GM19455 (cell line): ENCODE results near the gene SPSB4.

Source experiments
- ATAC-seq: cut with Tn5 transposase; IDR thresholded peaks from one replicate; pipeline ENCODE4 v1.9.1; 2021; ENCODE audit not compliant: unreplicated experiment

Gene SPSB4

GRCh38 chr3:141150081-141150830 lies 99.1 kb downstream of the SPSB4 start:
- no peak for ATAC-seq

- no peak for ATAC-seq
Measured at GRCh38 chr3:141150931-141151330, 99.8 kb downstream of the SPSB4 start.

DNA sequence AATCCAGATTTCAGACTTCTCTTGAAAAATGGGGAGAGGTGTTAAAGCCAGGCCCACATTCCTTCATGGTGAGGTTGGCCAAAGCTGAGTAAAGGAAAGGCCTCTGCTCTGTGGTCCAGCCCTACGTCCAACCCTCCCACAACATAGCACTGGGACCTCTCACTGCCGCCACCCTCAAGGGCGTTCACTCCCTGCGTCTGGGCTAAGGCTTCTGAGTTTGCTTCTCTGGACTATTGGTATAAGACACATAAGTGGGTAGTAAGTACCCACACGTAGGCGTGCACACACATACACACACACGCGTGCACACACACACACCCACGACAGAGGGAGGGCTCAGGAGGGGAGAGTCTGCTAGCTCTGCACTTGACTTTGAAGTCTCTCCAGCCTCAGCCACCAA lies 100.3 kb downstream of the SPSB4 start:
- no peak for ATAC-seq

GRCh38 chr3:141152130-141152529 lies 101.0 kb downstream of the SPSB4 start:
- no peak for ATAC-seq

DNA sequence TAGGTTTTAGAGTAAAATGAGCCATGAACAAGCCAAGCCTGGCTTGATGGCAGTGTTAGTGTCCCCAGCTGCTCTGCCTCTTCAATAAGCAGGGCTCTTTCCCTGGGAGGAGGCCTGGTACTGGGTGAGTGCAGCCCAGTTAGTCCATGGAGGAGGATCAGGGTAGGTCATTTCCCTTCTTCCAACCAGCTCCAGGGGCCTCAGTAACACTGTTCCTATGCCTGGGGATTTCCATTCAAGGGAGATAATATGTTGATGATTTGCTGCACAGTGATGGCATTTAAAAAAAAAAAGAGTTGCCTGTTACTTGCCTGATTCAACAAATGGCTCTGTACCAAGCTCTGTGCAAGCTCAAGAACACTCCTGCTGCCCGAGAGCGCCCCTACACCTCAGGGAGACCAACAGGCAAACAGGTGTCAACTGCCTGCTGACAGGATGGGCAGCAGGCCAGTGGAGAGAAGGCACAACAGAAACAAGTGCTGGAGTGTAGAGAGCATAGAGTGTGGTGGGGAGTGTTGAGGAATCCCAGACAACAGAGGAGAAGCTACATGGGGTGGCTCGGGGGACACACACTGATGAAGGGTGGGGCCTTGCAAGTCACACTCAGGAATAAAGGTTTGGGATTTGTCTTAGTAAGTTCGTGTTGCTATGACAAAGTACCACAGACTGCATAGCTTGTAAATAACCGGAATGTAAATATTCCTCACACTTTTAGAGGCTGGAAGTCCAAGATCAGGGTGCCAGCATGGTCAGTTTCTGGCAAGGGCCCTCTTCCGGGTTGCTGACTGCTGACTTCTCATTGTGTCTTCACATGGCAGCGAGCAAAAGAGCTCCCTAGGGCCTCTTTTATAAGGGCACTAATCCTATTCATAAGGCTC lies 101.9 kb downstream of the SPSB4 start:
- no peak for ATAC-seq

DNA sequence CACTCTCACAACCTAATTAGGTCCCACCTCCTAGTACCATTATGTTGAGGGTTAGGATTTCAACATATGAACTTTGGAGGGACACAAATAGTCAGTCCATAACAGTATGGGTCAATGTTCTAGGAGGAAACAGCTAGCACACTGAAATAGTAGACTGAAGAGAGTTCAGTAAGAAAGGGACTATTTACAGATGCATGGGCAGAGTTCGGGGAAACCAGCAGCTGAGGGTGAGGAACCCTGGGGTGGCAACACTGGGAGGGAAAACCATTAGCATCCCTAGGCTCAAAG lies 102.5 kb downstream of the SPSB4 start:
- ATAC-seq = no peak

DNA sequence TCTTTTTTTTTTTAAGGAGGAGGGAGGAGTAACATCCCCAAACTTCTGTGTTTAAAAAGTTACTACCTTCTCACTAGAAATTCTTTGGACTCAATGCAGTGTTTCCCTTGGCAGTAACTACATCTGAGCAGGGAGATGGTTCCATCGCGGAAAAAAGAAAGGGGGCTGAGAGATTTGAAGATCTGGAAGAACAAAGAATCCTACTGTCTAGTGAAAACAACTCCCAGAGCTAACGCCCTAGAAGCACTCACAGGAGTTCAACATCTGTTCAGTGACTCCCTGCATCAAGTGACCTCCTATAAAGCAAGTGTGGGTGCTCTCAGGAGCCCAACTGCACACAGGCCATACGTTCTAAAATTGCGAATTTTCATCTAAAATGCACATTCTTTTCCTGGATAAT lies 113.7 kb downstream of the SPSB4 start:
- no peak for ATAC-seq

GRCh38 chr3:141167681-141168080 lies 116.5 kb downstream of the SPSB4 start:
- no peak for ATAC-seq

- no peak for ATAC-seq
Measured at GRCh38 chr3:141170678-141171295, 119.6 kb downstream of the SPSB4 start.

DNA sequence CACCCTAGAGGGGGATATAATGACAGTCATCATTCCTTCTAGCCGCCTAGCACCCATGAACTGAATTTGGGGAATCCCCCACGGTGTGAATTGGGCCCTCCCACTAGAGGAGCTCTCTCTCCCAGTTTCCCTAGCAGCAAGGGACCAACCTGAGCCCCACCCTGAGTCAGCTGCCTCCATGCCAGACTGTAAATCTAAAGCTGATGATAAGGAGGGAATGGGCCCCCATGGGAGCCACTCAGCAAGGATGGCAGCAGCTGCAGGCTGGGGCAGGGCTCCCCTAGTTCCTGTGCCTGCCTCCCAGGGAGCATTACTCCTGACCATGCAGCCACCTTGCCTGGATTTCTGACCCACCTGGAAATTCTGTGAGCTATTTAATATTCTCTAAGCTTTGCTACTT lies 123.5 kb downstream of the SPSB4 start:
- ATAC-seq = no peak

- no peak for ATAC-seq
Measured at GRCh38 chr3:141176775-141177174, 125.6 kb downstream of the SPSB4 start.

DNA sequence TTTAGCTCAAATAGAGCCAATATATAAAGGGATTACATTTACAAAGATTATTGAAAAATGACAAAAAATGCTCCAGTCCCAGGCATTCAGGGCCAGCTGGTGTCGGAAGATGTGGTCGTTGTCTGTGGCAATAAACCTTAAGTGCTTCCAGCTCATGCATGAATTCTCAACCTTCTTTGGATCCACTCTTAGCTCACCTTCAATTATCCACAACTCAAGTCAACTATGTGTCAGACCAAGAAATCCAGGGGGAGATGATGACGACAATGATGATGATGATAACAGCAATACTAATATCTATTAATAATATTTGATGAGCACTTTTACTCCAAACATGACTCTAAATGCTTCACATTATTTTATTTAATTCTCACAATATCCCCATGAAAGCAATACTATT lies 126.9 kb downstream of the SPSB4 start:
- no peak for ATAC-seq

GRCh38 chr3:141178551-141178950 lies 127.4 kb downstream of the SPSB4 start:
- ATAC-seq = no peak

GRCh38 chr3:141179983-141180382 lies 128.8 kb downstream of the SPSB4 start:
- ATAC-seq = no peak

DNA sequence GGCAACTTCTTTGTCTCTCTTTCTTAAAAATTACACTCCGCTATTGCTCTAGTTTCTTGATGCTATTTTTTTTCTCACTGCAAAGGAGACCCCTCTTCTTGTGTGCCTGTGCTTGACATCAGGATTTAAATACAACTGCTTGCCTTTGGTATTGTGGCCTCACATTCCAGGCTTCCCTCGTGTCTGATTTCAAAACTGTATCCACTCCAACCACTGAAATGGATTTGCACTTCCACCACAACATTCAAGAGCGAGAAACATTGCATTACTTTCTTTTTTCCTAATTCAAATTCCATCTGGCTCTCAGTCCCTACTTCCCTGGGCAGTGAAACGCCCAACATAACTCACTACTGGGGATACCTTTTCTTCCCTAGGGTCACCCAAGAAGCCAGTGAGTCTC lies 130.0 kb downstream of the SPSB4 start:
- no peak for ATAC-seq

GRCh38 chr3:141181819-141182218 lies 130.7 kb downstream of the SPSB4 start:
- ATAC-seq = no peak

GRCh38 chr3:141183606-141184005 lies 132.5 kb downstream of the SPSB4 start:
- ATAC-seq = no peak

DNA sequence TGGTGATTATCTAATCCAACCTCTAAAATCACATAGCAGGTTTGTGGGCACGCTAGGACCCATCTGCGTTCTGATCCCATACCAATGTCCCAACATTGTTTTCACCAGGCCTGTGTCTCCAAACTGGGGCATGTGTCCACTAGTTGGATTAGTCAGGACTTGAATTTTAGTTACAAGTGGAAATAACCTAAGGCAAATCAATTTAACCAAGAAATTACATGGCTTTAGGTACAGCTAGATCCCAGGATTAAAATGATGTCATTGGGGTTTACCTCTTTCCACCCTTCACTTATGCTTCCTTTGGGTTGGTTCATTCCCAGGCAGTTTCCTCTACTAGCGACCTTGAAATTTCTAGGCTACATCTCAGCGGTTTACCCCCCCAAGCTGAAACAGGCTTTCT lies 133.3 kb downstream of the SPSB4 start:
- no peak for ATAC-seq

GRCh38 chr3:141191097-141191749 lies 140.1 kb downstream of the SPSB4 start:
- ATAC-seq = no peak

- ATAC-seq = peak; percentile 99
Measured at GRCh38 chr3:141192345-141192744, 141.2 kb downstream of the SPSB4 start.

DNA sequence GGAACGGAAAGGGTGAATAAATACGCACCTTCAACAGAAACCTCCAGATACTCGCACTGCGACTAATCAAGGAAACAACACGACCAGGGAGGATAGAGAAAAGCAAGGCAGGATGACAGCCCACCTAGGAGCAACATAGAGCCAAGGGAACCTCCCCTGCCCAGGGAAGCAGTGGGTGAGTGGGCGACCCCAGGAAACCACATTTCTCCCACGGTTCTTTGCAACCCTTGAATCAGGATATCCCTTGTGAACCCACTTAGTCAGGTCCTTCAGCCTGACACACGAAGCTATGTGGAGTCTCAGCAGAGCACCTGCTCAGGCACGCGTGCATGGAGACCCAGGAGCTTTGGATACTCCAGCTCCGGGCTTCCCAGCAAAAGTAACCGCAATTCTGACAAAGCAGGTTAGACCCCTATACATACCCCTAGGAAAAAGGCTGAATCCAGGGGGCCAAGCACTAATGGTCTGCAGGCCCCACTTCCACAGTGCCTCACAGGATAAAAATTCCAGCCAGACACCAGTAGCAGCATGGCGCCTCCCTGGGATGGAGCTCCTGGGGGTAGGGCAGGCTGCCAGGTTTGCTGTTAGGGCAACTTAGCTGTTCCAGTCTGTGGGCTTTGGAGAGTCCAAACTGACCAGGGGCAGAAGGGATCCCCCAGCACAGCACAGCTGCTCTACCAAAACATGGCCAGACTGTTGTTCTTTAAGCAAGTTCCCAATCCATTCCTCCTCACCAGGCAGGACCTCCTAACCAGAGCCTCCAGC lies 142.1 kb downstream of the SPSB4 start:
- ATAC-seq = no peak
